Natural killer cell (primary cell): ENCODE measurements around the gene PPP1R9A. TPM values are rescaled to one million over a fixed set of nuclear protein-coding genes. Genes with fewer than 3 reads are reported as not detected.

Experiments
- ATAC-seq, 3 donors: fragments of 150-1000 bp in 2 of 3; fragments of 200-7000 bp in 1 of 3; cut with Tn5 transposase; 1 replicate in 1 of 3; 2 replicates in 2 of 3; pipeline ENCODE4 v1.10.0; 2021; ENCODE audit warnings: mild to moderate bottlenecking in 2 of 3, moderate library complexity in 2 of 3
- DNase-seq, 2 donors: peaks; one replicate each; pipeline versions ENCODE4 v3.0.0 to v3.0.0-alpha.2; 2013 to 2021; ENCODE audit warnings: mixed read lengths in 1 of 2
- H3K27ac ChIP-seq: one replicate; pipeline ENCODE4 v1.5.1; 2013; ENCODE audit warnings: mild to moderate bottlenecking, low read length
- H3K27me3 ChIP-seq: one replicate; pipeline ENCODE4 v1.6.1; 2013; ENCODE audit warnings: low read length; ENCODE audit not compliant: control insufficient read depth, insufficient read depth
- H3K36me3 ChIP-seq: one replicate; pipeline ENCODE4 v1.6.1; 2013; ENCODE audit warnings: low read length; ENCODE audit not compliant: control insufficient read depth, insufficient read depth
- H3K4me1 ChIP-seq: one replicate; pipeline ENCODE4 v1.6.1; 2013; ENCODE audit warnings: low read length; ENCODE audit not compliant: control insufficient read depth, insufficient read depth
- H3K4me3 ChIP-seq: one replicate; pipeline ENCODE4 v1.5.1; 2013; ENCODE audit warnings: low read length
- H3K9me3 ChIP-seq: one replicate; pipeline ENCODE4 v1.6.1; 2013; ENCODE audit warnings: low read length; ENCODE audit not compliant: control insufficient read depth, insufficient read depth
- H3K27ac Mint-ChIP-seq, 2 donors: one replicate each; pipeline ENCODE4 v1.8.0; 2022; ENCODE audit warnings: mild to moderate bottlenecking in 2 of 2, mixed read lengths in 2 of 2, moderate library complexity in 1 of 2
- H3K27me3 Mint-ChIP-seq, 2 donors: one replicate each; pipeline ENCODE4 v1.8.0; 2022; ENCODE audit warnings: low read depth in 2 of 2, mixed read lengths in 2 of 2
- H3K36me3 Mint-ChIP-seq: one replicate; pipeline ENCODE4 v1.8.0; 2022; ENCODE audit warnings: mixed read lengths
- H3K4me1 Mint-ChIP-seq, 2 donors: one replicate each; pipeline ENCODE4 v1.8.0; 2022; ENCODE audit warnings: mixed read lengths in 2 of 2
- H3K4me3 Mint-ChIP-seq: one replicate; pipeline ENCODE4 v1.8.0; 2022; ENCODE audit warnings: mild to moderate bottlenecking, moderate library complexity, mixed read lengths
- H3K9me3 Mint-ChIP-seq, 2 donors: one replicate each; pipeline ENCODE4 v1.8.0; 2022; ENCODE audit warnings: mixed read lengths in 2 of 2
- WGBS: methylation state at CpG from one replicate; pipeline ENCODE4 v1.1.7; 2013; ENCODE audit warnings: missing lambda C conversion rate; ENCODE audit not compliant: insufficient coverage; 5-methylcytosine and 5-hydroxymethylcytosine counted together
- intact Hi-C: fragments of 100-400 bp; cut with micrococcal nuclease; formaldehyde crosslinking; loops from one replicate; pipeline ENCODE4 v1.14.2; 2022
- total RNA-seq, 4 donors: library from RNA; stranded (reverse); fragments of 120-200 nt in 1 of 4; gene quantifications; one replicate each; pipeline versions ENCODE4 v1.2.3 to v1.2.4, GENCODE V29; 2013 to 2022
- TF ChIP-seq, protein P1 (sequence below): fragments of 200-600 bp; IDR thresholded peaks from one replicate; pipeline ENCODE4 v1.8.0; 2022; ENCODE audit warnings: antibody characterized with exemption

Gene PPP1R9A
- total RNA-seq, 3 donors from 2014 or later (not counting 1 experiment from before 2014, with no cell fraction given): 1.6 to 6.0 (median 2.0) TPM

DNA sequence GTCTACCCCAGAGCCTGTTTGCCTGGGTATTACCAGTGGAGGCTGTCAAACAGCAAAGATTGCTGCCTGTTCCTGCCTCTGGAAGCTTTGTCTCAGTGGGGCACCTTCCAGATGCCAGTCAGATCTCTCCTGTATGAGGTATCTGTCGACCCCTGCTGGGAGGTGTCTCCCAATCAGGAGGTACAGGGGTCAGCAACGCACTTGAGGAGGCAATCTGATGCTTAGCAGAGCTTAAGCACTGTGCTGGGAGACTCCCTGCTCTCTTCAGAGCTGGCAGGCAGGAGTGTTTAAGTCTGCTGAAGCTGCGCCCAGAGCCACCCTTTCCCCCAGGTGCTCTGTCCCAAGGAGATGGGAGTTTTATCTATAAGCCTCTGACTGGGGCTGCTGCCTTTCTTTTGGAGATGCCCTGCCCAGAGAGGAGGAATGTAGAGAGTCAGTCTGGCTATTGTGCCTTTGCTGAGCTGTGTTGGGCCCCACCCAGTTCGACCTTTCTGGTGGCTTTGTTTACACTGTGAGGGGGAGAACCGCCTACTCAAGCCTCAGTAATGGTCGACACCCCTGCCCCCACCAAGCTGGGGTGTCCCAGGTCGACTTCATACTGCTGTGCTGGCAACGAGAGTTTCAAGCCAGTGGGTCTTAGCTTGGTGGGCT lies 62.2 kb downstream of the PPP1R9A start:
- TF ChIP-seq, protein P1, sequence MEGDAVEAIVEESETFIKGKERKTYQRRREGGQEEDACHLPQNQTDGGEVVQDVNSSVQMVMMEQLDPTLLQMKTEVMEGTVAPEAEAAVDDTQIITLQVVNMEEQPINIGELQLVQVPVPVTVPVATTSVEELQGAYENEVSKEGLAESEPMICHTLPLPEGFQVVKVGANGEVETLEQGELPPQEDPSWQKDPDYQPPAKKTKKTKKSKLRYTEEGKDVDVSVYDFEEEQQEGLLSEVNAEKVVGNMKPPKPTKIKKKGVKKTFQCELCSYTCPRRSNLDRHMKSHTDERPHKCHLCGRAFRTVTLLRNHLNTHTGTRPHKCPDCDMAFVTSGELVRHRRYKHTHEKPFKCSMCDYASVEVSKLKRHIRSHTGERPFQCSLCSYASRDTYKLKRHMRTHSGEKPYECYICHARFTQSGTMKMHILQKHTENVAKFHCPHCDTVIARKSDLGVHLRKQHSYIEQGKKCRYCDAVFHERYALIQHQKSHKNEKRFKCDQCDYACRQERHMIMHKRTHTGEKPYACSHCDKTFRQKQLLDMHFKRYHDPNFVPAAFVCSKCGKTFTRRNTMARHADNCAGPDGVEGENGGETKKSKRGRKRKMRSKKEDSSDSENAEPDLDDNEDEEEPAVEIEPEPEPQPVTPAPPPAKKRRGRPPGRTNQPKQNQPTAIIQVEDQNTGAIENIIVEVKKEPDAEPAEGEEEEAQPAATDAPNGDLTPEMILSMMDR: no peak
- ATAC-seq (no peak), DNase-seq (no peak)
- Histone ChIP-seq H3K36me3 (no peaks in the 10 kb centered on the region), H3K4me1 (no peaks in the 10 kb centered on the region), H3K9me3 (no peaks in the 10 kb centered on the region), H3K4me3 (no peak overlapping the region), H3K27ac (no peak overlapping the region), H3K27me3 (no peaks in the 10 kb centered on the region)
- H3K36me3 Mint-ChIP-seq: no peaks in the 10 kb centered on the region
- H3K27me3 Mint-ChIP-seq: no peaks in the 10 kb centered on the region
- WGBS: 70% methylated on average over 8 of the region's 8 CpGs
- no peaks in the 10 kb centered on the region for H3K4me1 Mint-ChIP-seq
- intact Hi-C loops: no loop called here
- H3K4me3 Mint-ChIP-seq: no peak overlapping the region
- no peak overlapping the region for H3K27ac Mint-ChIP-seq
- H3K9me3 Mint-ChIP-seq: peaks cover 2 to 4% of the 10 kb centered on the region in 2 donors

DNA sequence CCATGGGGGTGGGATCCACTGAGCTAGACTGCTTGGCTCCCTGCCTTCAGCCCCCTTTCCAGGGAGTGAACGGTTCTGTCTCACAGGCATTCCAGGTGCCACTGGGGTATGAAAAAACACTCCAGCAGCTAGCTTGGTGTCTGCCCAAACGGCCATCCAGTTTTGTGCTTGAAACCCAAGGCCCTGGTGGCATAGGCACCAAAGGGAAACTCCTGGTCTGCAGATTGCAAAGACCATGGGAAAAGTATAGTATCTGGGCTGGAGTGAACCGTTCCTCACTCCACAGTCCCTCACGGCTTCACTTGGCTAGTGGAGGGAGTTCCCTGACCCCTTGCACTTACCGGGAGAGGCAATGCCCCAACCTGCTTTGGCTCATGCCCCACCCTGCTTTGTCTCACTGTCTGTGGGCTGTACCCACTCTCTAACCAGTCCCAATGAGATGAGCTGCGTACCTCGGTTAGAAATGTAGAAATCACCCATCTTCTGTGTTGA lies 62.7 kb downstream of the PPP1R9A start:
- no peaks in the 10 kb centered on the region for H3K36me3 ChIP-seq
- Mint-ChIP-seq H3K9me3 (peaks cover 2 to 3% of the 10 kb centered on the region in 2 donors), H3K36me3 (no peaks in the 10 kb centered on the region), H3K4me1 (no peaks in the 10 kb centered on the region), H3K27ac (no peak overlapping the region), H3K27me3 (no peaks in the 10 kb centered on the region), H3K4me3 (no peak overlapping the region)
- no peaks in the 10 kb centered on the region for H3K4me1 ChIP-seq
- H3K27ac ChIP-seq: no peak overlapping the region
- no peak overlapping the region for H3K4me3 ChIP-seq
- 87% methylated on average over 7 of the region's 7 CpGs for WGBS
- no peaks in the 10 kb centered on the region for H3K27me3 ChIP-seq
- no peaks in the 10 kb centered on the region for H3K9me3 ChIP-seq
- DNase-seq (no peak), ATAC-seq (no peak)
- TF ChIP-seq, protein P1: no peak
- intact Hi-C loops: no loop called here

DNA sequence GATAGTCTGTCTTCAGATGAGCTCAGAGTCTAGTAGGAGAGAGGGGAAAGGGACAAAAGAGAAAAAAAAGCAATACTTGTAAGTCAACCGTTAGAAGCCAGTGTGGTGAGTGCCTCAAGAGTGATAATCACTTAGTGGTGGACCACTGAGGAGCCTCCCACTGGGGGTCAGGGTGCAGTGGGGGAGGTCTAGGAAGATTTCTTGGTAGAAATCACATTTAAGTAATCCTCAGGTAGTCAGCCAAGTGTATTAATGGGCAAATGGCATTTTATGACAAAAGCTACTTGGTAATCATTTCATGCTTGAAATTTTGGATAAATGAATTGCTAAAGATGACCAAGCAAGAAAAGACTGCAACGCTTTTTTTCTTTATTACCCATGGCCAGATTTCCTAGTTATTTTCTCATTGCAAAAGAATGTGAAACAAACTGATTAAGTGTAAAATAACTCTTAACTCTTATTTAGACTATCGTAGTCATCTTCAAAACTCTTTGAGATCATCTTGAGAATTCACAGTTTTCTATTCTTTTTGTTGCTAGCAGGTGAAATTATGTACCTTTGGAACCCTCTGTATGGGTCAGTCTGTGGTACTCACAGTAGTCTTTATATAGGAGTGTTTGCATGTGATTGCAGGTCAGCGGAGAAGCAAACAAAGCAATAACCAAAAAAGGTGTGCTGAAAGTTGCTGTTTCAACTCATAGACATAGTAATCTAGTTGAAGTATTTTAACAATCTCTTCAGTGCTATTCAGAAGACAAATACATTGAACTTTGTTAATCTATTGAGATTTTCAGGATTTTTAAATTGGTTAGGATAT lies 63.9 kb downstream of the PPP1R9A start:
- ATAC-seq (no peak), DNase-seq (no peak)
- Histone ChIP-seq H3K9me3 (no peaks in the 10 kb centered on the region), H3K4me1 (no peaks in the 10 kb centered on the region), H3K4me3 (no peak overlapping the region), H3K27me3 (no peaks in the 10 kb centered on the region), H3K27ac (no peak overlapping the region), H3K36me3 (no peaks in the 10 kb centered on the region)
- WGBS: 90% methylated on average over 3 of the region's 4 CpGs
- Mint-ChIP-seq H3K4me1 (no peaks in the 10 kb centered on the region), H3K27ac (no peak overlapping the region), H3K9me3 (peaks cover 2 to 3% of the 10 kb centered on the region in 2 donors), H3K27me3 (no peaks in the 10 kb centered on the region), H3K36me3 (no peaks in the 10 kb centered on the region), H3K4me3 (no peak overlapping the region)
- TF ChIP-seq, protein P1: no peak
- intact Hi-C loops: no loop called here
